MM.1S (cell line): Measurements from ENCODE around the gene FN3KRP.

Experiments used
- EZH2 ChIP-seq: fragments of 300-600 bp; sonication (generic); optimal IDR thresholded peaks from 2 replicates; pipeline ENCODE3; 2017; ENCODE audit warnings: low read depth, mild to moderate bottlenecking, antibody characterized with exemption, low read length, mixed read lengths
- EZH2phosphoT487 ChIP-seq: fragments of 300-600 bp; sonication (generic); IDR thresholded peaks from 2 replicates; pipeline ENCODE4 v1.6.1; 2018; ENCODE audit warnings: antibody characterized with exemption, low read length
- TF ChIP-seq, protein P1 (sequence below): fragments of 300-600 bp; sonication (generic); IDR thresholded peaks from 2 replicates; pipeline ENCODE4 v1.5.1; 2016; ENCODE audit warnings: antibody characterized with exemption, low read length, mixed read lengths

DNA sequence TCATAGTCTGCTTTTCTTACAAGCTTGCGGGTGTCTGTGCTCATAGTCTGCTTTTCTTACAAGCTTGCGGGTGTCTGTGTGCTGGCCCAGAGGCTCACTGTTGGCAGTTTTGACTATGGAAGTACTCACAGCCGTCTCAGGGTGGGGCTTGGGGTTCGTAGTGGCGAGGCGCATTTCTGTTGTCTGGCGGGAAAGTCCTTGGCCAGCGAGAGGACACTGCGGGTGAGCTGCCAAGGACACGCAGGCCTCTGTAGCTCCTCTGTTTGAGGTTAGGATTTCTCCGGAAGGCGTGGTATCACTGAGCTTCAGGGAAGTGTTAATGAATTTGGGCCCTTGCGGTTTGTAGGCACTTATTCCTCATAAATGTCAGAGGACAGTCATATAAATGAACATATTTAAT lies 48.9 kb downstream of the FN3KRP start:
- TF ChIP-seq, protein P1, sequence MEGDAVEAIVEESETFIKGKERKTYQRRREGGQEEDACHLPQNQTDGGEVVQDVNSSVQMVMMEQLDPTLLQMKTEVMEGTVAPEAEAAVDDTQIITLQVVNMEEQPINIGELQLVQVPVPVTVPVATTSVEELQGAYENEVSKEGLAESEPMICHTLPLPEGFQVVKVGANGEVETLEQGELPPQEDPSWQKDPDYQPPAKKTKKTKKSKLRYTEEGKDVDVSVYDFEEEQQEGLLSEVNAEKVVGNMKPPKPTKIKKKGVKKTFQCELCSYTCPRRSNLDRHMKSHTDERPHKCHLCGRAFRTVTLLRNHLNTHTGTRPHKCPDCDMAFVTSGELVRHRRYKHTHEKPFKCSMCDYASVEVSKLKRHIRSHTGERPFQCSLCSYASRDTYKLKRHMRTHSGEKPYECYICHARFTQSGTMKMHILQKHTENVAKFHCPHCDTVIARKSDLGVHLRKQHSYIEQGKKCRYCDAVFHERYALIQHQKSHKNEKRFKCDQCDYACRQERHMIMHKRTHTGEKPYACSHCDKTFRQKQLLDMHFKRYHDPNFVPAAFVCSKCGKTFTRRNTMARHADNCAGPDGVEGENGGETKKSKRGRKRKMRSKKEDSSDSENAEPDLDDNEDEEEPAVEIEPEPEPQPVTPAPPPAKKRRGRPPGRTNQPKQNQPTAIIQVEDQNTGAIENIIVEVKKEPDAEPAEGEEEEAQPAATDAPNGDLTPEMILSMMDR, result no peak
- TF ChIP-seq EZH2phosphoT487 (no peak), EZH2 (no peak)
